Activated gamma-delta T cell treated with Interleukin-2 at 50 U/mL for 16 hours (primary cell): Measurements from ENCODE around the gene VTA1.
"Not testable (repeated sequence)": the region's sequence is repeated elsewhere in the genome, so short reads cannot be mapped to it uniquely, and the experiment has no call there.

Experiments used
- DNase-seq: peaks from one replicate; pipeline ENCODE4 v3.0.0-alpha.2; 2020

VTA1 gene

GRCh38 chr6:142229518-142230270 is 82.6 kb downstream of the VTA1 start:
- DNase-seq, result not testable (repeated sequence)

- DNase-seq, result peak; percentile 57
These were observed 85.4 kb downstream of the VTA1 start for GRCh38 chr6:142232206-142233044.

DNA sequence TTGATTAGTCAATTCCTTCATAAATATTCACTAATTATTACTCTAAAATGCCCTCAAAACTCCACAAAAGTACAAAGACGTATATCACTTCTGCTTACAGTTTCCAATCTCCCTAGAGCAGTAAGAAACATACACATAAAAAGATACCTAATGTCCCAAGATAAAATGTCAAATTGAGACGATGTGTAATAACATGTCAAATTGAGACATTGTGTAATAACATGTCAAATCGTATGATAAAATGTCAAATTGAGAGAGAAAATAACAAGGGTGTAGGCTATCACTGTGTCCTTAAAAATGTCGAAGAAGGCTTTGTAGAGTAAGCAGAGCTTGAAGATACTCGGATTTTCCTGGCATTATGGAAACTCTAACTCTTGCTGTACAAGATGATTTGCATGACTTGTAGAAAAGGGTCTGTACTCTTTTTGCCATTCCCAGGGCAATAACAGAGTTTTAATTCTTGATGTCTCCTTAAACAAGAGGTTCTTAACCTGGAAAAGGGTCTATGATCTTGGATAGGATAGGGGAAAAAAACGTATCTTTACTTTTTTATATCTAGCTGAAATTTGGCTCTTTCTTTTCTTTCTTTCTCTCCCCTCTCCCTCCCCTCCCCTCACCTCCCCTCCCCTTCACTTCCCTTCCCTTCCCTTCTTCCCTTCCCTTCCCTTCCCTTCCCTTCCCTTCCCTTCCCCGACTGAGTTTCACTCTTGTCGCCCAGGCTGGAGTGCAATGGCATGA is 87.1 kb downstream of the VTA1 start:
- no peak for DNase-seq

GRCh38 chr6:142235272-142235671 is 88.2 kb downstream of the VTA1 start:
- DNase-seq, result no peak

- DNase-seq, result no peak
These were observed 88.7 kb downstream of the VTA1 start for GRCh38 chr6:142235791-142236190.

DNA sequence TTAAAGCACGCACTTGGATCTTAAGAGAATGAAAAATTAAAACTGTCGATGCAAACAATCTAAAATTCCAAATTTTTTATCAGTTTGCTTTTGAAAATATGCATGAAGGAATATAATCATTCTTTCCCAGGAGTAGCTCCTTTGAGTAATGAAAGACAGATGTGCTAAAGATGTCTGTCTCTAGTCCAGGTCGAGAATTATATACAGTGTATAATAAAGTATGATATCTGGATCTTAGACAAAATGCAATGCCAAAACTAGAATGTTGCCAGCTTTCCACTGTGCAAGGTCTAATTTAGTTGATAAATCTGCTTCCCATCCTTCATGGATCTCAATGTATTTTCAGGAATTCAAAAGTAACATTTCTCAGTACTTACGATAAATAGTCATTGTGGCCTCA is 89.6 kb downstream of the VTA1 start:
- no peak for DNase-seq

- DNase-seq, result no peak
These were observed 91.8 kb downstream of the VTA1 start for GRCh38 chr6:142238881-142239280.

GRCh38 chr6:142240179-142240578 is 93.1 kb downstream of the VTA1 start:
- no peak for DNase-seq

- DNase-seq, result no peak
These were observed 94.0 kb downstream of the VTA1 start for GRCh38 chr6:142241061-142241460.

DNA sequence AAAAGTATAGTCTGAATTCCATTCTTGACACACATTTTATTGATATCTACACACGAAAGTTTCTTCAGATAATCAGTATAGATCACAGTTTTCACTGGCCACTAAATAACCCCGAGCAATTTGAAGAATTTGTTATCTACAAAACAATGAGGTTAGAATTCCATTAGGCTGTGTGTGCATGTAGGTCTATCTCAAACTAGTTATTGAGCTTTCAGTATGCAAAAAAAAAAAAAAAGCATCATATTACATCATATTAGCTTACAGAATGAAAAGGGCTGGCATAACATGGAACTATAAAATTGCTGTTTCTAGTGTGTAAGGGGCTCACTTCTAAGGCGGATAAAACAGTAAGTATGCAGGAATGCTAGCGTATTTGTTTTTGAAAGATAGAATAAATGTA is 95.2 kb downstream of the VTA1 start:
- DNase-seq, result no peak

DNA sequence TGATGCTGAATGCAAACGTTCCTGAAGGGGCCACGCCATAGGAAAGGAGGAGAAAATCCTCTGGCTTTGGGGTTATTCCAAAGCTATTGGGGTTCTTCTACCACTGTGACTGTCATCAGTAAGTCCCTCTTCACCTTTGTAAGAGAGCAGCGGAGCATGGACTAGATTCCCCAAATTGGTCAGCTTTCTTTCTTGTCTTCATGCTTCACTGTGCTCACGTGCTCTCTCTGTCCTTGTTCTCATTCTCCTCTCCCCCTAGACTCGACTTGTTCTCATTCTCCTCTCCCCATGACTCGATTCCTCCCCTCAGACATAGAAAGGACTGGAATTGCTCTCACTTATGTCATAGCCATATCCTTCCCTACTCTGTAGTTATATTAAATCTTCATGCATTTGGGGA is 99.9 kb downstream of the VTA1 start:
- no peak for DNase-seq

- DNase-seq, result no peak
These were observed 102.2 kb downstream of the VTA1 start for GRCh38 chr6:142249266-142249665.

DNA sequence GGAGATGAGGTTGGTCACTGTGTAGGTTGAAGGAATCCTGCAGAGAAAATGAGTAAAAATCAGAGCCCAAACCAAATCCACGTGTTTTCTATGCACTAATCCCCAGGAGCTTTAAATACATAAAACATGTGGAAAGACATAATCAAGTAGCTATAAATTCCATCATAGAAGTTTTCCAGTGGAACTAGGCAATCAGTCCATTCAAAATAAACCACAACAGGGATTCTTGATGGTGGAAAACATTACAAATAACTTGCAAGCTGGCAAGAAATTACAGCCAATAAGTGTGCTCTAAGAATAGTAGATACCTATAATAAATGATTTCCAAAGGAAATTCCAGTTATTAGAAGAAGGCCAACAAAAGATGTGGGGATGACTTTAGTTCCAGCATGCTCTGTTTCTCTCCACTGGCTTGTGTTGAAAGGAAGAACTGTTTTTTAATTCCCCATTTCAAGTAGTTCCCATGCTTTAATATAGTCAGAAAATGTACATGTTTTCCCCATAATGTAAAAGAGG is 104.9 kb downstream of the VTA1 start:
- no peak for DNase-seq

GRCh38 chr6:142254513-142254912 is 107.5 kb downstream of the VTA1 start:
- DNase-seq, result no peak

GRCh38 chr6:142255785-142256184 is 108.7 kb downstream of the VTA1 start:
- DNase-seq, result no peak

GRCh38 chr6:142258305-142258704 is 111.2 kb downstream of the VTA1 start:
- no peak for DNase-seq

DNA sequence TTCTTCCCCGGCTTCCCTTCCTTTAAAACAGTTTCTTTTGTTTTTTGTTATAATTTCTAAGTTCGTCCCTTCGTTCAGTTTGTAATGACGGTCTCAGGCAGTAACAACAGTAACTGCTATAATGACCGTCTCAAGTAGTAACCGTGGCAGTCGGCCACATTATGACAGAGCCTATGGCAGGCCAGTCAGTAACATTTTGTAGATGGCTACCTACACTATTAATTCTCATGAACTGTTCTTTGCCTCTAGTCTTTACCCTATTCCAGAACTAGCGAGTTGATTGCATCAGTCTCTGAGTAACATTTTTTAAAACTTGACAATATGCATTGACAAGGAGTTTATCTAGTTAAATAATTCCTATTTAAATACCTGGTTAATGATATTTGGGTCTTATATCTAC is 111.7 kb downstream of the VTA1 start:
- no peak for DNase-seq

DNA sequence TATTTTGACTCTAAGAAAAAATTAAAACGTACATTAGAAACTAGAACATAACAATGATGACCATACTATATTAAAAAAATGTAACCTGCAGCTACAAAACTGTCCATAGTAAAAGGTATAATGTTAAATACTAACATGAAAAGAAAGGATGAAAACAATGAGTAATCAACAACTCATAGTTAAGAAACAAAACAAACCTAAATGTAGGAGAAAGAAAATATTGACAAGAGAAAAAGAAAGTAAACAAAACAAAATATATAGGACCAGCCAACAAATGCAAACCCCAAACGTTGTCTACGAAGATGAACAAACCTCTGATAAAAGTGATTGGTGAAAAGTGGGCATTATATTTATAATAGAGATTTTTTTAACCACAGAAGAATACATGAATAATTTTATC is 113.7 kb downstream of the VTA1 start:
- DNase-seq, result no peak

GRCh38 chr6:142262231-142262630 is 115.2 kb downstream of the VTA1 start:
- DNase-seq, result no peak

DNA sequence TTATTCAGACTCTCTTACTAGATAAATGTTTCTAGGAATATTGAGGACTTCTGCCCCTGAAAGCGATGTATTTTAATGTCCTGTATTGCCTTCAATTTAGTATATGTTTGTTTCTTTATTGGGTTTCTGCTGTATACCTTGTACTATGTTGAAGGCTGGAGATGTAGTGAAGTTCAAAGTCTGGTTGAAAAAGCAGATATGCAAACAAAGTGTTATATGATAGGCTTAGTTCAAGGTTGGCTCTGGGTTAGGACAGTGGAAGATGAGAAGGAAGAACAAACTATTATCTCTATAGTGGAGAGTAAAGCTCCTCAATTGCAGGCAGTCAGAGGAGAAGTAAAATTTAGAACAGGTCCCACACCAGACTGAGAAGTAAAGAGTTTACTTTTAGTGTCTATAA is 118.4 kb downstream of the VTA1 start:
- no peak for DNase-seq

DNA sequence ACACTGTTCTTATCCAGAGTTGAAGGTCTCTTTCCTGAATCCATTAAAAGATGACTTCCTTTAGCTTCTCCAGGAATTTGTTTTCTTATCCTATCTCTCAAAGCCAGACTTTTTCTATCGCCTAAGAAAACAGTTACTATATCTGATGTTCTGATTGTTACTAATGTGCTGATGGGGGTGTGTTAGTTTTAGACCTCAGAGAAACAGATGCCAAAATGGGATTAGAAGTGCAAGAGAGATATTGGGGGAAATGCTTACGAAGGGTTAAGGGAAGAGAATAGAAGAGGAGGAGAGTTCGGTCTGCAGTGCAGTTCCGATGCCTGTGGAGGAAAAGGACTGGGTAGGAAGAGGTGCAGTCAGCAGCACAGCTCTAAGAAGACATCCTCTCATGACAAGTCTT is 119.0 kb downstream of the VTA1 start:
- no peak for DNase-seq

- no peak for DNase-seq
These were observed 124.4 kb downstream of the VTA1 start for GRCh38 chr6:142271476-142271875.
